Naive thymus-derived CD4-positive, alpha-beta T cell (primary cell): ENCODE data around the gene PLEKHO2. TPM values are rescaled to one million over a fixed set of nuclear protein-coding genes. Genes with fewer than 3 reads are reported as not detected.
A peak's percentile ranks its signal among the peaks of the same experiment; 100 is the strongest.

Source experiments
- ATAC-seq: fragments of 150-1000 bp; cut with Tn5 transposase; 2 replicates; pipeline ENCODE4 v1.10.0; 2021; ENCODE audit warnings: mild to moderate bottlenecking, moderate library complexity
- CTCF ChIA-PET: fragments of 350-600 bp; sonication (Branson Sonifier 250); formaldehyde crosslinking; loops from one replicate; lab custom pipeline; 2021; ENCODE audit warnings: antibody characterized with exemption; lab: Charles Lee
- POLR2A ChIA-PET: fragments of 350-600 bp; sonication (Branson Sonifier 250); formaldehyde crosslinking; loops from one replicate; lab custom pipeline; 2021; ENCODE audit warnings: antibody characterized with exemption, inconsistent platforms; lab: Charles Lee
- DNase-seq, 9 donors: peaks; one replicate each; pipeline versions ENCODE4 v3.0.0 to v3.0.0-alpha.2; 2020 to 2022; ENCODE audit warnings: mixed read lengths in 1 of 9
- H3K27ac ChIP-seq: one replicate; pipeline ENCODE4 v1.7.0; 2013; ENCODE audit warnings: mild to moderate bottlenecking, low read depth, low read length, moderate library complexity
- H3K27me3 ChIP-seq, 2 donors: one replicate each; pipeline ENCODE4 v1.7.0; 2013; ENCODE audit warnings: low read length in 2 of 2, mild to moderate bottlenecking in 2 of 2, moderate library complexity in 2 of 2; ENCODE audit not compliant: control insufficient read depth in 2 of 2, insufficient read depth in 2 of 2
- H3K36me3 ChIP-seq, 3 experiments: 1 replicate in 2 of 3; 2 replicates in 1 of 3; pipeline ENCODE4 v1.7.0; 2013; ENCODE audit warnings: low read length in 3 of 3, mild to moderate bottlenecking in 3 of 3, moderate library complexity in 1 of 3; ENCODE audit not compliant: insufficient read depth in 3 of 3, control insufficient read depth in 2 of 3
- H3K4me1 ChIP-seq, 2 donors: one replicate each; pipeline ENCODE4 v1.7.0; 2013; ENCODE audit warnings: low read length in 2 of 2, mild to moderate bottlenecking in 2 of 2, moderate library complexity in 1 of 2; ENCODE audit not compliant: control insufficient read depth in 2 of 2, insufficient read depth in 2 of 2
- H3K4me3 ChIP-seq: 2 replicates; pipeline ENCODE4 v1.7.0; 2013; ENCODE audit warnings: mild to moderate bottlenecking, low read length
- H3K9me3 ChIP-seq, 3 experiments: 1 replicate in 2 of 3; 2 replicates in 1 of 3; pipeline ENCODE4 v1.7.0; 2013; ENCODE audit warnings: low read length in 3 of 3; ENCODE audit not compliant: control insufficient read depth in 2 of 3
- H3K27ac Mint-ChIP-seq, 9 donors: one replicate each; pipeline ENCODE4 v1.8.0; 2020 to 2022; ENCODE audit warnings: mixed read lengths in 9 of 9, mild to moderate bottlenecking in 8 of 9, moderate library complexity in 5 of 9, inconsistent platforms in 2 of 9
- H3K27me3 Mint-ChIP-seq, 5 donors: one replicate each; pipeline ENCODE4 v1.8.0; 2021 to 2022; ENCODE audit warnings: mixed read lengths in 5 of 5, mild to moderate bottlenecking in 1 of 5
- H3K36me3 Mint-ChIP-seq, 5 donors: one replicate each; pipeline ENCODE4 v1.8.0; 2020 to 2022; ENCODE audit warnings: mixed read lengths in 5 of 5, mild to moderate bottlenecking in 3 of 5, inconsistent platforms in 1 of 5
- H3K4me1 Mint-ChIP-seq, 7 donors: one replicate each; pipeline ENCODE4 v1.8.0; 2020 to 2022; ENCODE audit warnings: mixed read lengths in 7 of 7, mild to moderate bottlenecking in 3 of 7, inconsistent platforms in 1 of 7
- H3K4me3 Mint-ChIP-seq, 10 donors: one replicate each; pipeline ENCODE4 v1.8.0; 2020 to 2022; ENCODE audit warnings: mild to moderate bottlenecking in 10 of 10, mixed read lengths in 10 of 10, moderate library complexity in 6 of 10, inconsistent platforms in 2 of 10
- H3K9me3 Mint-ChIP-seq, 11 donors: one replicate each; pipeline ENCODE4 v1.8.0; 2020 to 2022; ENCODE audit warnings: mixed read lengths in 11 of 11, mild to moderate bottlenecking in 4 of 11, inconsistent platforms in 1 of 11, moderate library complexity in 1 of 11
- intact Hi-C, 2 donors: fragments of 100-400 bp; cut with micrococcal nuclease; formaldehyde crosslinking; loops; one replicate each; pipeline ENCODE4 v1.15.1; 2023
- polyA plus RNA-seq, 2 donors: library from polyadenylated mRNA; unstranded; fragments of 300-500 nt; fragmentation: Illumina TruSeq; gene quantifications; one replicate each; pipeline ENCODE4 v1.2.3, GENCODE V29; 2021
- total RNA-seq, 6 experiments: library from RNA in 5 of 6; stranded (reverse) in 5 of 6; gene quantifications; 1 replicate in 5 of 6; 2 replicates in 1 of 6; pipeline ENCODE4 v1.2.3 and lab custom pipeline; 2021 to 2026

PLEKHO2 gene
- total and polyA plus RNA-seq, 7 experiments from 2014 or later: 8.6 to 52.3 (median 14.0) TPM

DNA sequence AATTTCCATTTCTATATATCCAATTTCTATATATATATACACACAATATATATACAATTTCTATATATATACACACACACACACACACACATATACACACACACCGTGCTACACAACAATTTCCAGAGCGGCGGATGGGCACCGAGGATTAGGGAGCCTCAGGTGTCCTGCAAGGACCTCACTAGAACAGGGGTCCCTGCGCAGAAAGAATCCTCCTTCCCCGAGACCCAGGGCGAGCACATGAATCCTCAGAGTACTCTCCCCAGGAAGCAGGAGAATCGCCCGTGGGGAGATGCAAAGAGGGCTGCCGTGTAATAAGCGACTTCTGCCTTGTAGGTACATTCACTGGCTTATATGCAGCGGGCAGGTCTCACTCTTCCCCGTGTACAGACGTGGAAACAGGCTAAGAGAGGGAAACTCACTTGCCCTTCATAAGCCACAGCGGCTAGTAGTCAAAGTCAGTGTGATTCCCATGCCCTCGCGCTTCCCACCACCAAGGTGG lies 16.7 kb upstream of the PLEKHO2 start:
- peaks cover 0 to 8% (median 0%) of the 10 kb centered on the region in 5 donors for H3K36me3 Mint-ChIP-seq
- Histone ChIP-seq H3K9me3 (no peaks in the 10 kb centered on the region), H3K4me1 (peaks cover 21 to 24% of the 10 kb centered on the region in 2 donors), H3K4me3 (peak overlapping the region; percentile 71), H3K27me3 (peaks cover 0 to 4% of the 10 kb centered on the region in 2 donors), H3K27ac (no peak overlapping the region), H3K36me3 (no peaks in the 10 kb centered on the region)
- POLR2A ChIA-PET: interaction anchor here (0.7 to 2.1 kb wide), 7 partner anchors 11 to 662 kb away, joined by 3 to 17 read pairs (median 5); partner anchors contain the start of genes PPIB and ZNF609
- intact Hi-C loops: loop anchor here (1.0 to 10.0 kb wide), 9 partner anchors 10 to 730 kb away; partner anchors contain the start of genes PLEKHO2 (in 2 of the 2), CIAO2A (in 1 of the 2), CLPX (in 1 of the 2) and PCLAF (in 1 of the 2)
- peak in 3 of 9 donors; percentile 25 to 33 (median 32) for DNase-seq
- H3K4me1 Mint-ChIP-seq: peaks cover 25 to 40% (median 33%) of the 10 kb centered on the region in 7 donors
- CTCF ChIA-PET: interaction anchor here (2.2 kb wide), 1 partner anchor 11 kb away, joined by 13 read pairs; no protein-coding TSS in a partner anchor
- no peak for ATAC-seq
- peak overlapping the region in 5 of 9 donors; percentile 41 to 91 (median 54) for H3K27ac Mint-ChIP-seq
- no peaks in the 10 kb centered on the region for H3K9me3 Mint-ChIP-seq
- peak overlapping the region; percentile 82 to 95 (median 88) for H3K4me3 Mint-ChIP-seq
- H3K27me3 Mint-ChIP-seq: peaks cover 0 to 19% (median 12%) of the 10 kb centered on the region in 5 donors

DNA sequence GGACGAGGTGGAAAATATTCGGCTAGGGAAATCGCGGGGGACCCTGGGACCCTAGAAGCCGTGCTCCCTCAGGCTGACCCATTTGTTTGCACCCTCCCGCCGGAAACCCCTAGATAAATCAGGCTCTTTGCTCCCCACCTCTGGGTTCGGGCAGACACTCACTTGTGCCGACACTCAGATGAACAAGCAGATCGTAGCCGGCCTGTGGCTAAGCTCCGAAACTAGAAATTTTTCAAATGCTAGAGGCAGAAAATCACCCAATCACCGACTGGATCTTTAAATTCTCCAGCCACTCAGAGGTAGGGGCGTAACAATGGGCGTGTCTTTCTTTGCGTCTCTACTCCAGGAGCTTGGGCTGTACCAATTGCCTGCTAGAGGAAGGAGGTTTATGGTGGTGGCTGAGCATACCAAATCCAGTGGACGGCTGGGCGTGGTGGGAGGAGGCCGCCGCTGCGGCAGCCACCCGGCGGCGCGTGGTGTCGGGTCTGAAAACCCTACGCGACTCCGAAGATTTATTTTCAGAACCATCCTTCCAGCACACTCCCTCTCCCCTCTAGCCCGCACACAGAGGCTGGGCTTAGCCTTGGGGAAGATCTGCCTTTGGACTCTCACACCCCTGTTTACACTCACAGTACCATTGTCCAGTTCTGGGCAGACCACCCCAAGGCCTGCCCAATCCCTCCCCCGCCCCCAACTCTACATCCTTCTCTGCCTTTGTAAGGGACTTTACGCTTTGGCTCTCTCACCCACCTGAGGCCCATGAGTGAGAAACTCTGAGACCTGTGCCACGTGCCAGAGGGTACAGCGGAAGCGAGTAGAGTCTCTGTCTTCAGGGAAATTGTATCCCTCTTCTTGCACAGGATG lies 16.1 kb upstream of the PLEKHO2 start, which contains the start of gene PIF1:
Gene PIF1 (minus strand): TSS at position 217 of the 864 bp plus-strand sequence. CDS start 1,312 bp downstream, outside the sequence.
- CTCF ChIA-PET: interaction anchor here (0.7 to 2.2 kb wide), 4 partner anchors 10 to 370 kb away, joined by 3 to 13 read pairs (median 4); no protein-coding TSS in a partner anchor
- Mint-ChIP-seq H3K36me3 (peaks cover 0 to 8% (median 0%) of the 10 kb centered on the region in 5 donors), H3K27ac (peak within 1 kb of the TSS in 8 of 9 donors; percentile 41 to 91 (median 75))

DNA sequence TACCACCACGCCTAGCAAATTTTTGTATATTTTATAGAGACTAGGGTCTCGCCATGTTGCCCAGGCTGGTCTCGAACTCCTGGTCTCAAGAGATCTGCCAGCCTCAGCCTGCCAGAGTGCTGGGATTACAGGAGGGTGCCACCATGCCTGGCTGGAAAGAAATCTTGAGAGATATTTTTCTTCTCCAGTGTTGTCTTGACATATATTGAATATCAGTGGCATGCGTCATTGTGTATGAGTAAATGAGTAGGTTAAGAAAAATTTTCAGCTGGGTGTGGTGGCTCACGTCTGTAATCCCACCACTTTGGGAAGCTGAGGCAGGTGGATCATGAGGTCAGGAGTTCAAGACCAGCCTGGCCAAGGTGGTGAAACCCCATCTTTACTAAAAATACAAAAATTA lies 12.7 kb upstream of the PLEKHO2 start:
- no peak overlapping the region for H3K4me3 ChIP-seq
- peaks cover 0 to 2% (median 0%) of the 10 kb centered on the region in 5 donors for H3K36me3 Mint-ChIP-seq
- peaks cover 17 to 29% (median 26%) of the 10 kb centered on the region in 7 donors for H3K4me1 Mint-ChIP-seq
- ChIA-PET CTCF (no interaction called here), POLR2A (no interaction called here)
- H3K36me3 ChIP-seq: no peaks in the 10 kb centered on the region
- no peak overlapping the region for H3K27ac ChIP-seq
- H3K4me3 Mint-ChIP-seq: no peak overlapping the region
- no peak for DNase-seq
- H3K27me3 Mint-ChIP-seq: peaks cover 0 to 7% (median 5%) of the 10 kb centered on the region in 5 donors
- peaks cover 15 to 17% of the 10 kb centered on the region in 2 donors for H3K4me1 ChIP-seq
- no peak overlapping the region for H3K27ac Mint-ChIP-seq
- no peak for ATAC-seq
- no peaks in the 10 kb centered on the region for H3K9me3 ChIP-seq
- peaks cover 0 to 4% of the 10 kb centered on the region in 2 donors for H3K27me3 ChIP-seq
- intact Hi-C loops: loop anchor here in 1 of 2 donors (5.0 to 10.0 kb wide), 3 partner anchors 444 to 734 kb away; partner anchors contain the start of genes CIAO2A, PCLAF, SNX1 and SNX22
- H3K9me3 Mint-ChIP-seq: no peaks in the 10 kb centered on the region

More for the DNA sequence above, 16.1 kb upstream of the PLEKHO2 start, which contains the start of gene PIF1:
- POLR2A ChIA-PET: interaction anchor here (0.7 to 2.1 kb wide), 8 partner anchors 10 to 663 kb away, joined by 3 to 17 read pairs (median 5); partner anchors contain the start of genes PPIB and ZNF609
- peak within 1 kb of the TSS; percentile 82 to 95 (median 88) for H3K4me3 Mint-ChIP-seq
- Histone ChIP-seq H3K27ac (peak within 1 kb of the TSS; percentile 37), H3K4me3 (peak within 1 kb of the TSS; percentile 71), H3K36me3 (no peaks in the 10 kb centered on the region), H3K9me3 (no peaks in the 10 kb centered on the region), H3K4me1 (peaks cover 21 to 24% of the 10 kb centered on the region in 2 donors), H3K27me3 (peaks cover 0 to 4% of the 10 kb centered on the region in 2 donors)
- peaks cover 0 to 19% (median 12%) of the 10 kb centered on the region in 5 donors for H3K27me3 Mint-ChIP-seq
- peak; percentile 44 to 92 (median 87) for DNase-seq
- H3K9me3 Mint-ChIP-seq: no peaks in the 10 kb centered on the region
- peak; percentile 99 for ATAC-seq
- intact Hi-C loops: loop anchor here (1.0 to 10.0 kb wide), 9 partner anchors 10 to 731 kb away; partner anchors contain the start of genes PLEKHO2 (in 2 of the 2), CIAO2A (in 1 of the 2), CLPX (in 1 of the 2) and PCLAF (in 1 of the 2)
- H3K4me1 Mint-ChIP-seq: peaks cover 25 to 42% (median 35%) of the 10 kb centered on the region in 7 donors

DNA sequence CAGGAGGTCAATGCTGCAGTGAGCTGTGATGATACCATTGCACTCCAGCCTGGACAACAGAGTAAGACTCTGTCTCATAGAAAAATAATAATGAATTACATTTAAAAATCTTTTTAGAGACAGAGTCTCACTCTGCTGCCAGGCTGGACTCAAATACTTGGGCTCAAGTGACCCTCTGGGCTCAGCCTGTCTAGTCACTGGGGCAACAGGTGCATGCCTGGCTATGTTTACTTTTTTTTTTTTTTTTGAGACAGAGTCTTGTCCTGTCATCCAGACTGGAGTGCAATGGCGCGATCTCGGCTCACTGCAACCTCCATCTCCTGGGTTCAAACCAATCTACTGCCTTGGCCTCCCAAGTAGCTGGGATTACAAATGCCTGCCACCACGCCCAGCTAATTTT lies 8.0 kb upstream of the PLEKHO2 start:
- ChIA-PET POLR2A (interaction anchor here (1.5 kb wide), 1 partner anchor 60 kb away, joined by 5 read pairs; no protein-coding TSS in a partner anchor), CTCF (interaction anchor here (0.6 kb wide), 3 partner anchors 59 to 1573 kb away, joined by 4 to 5 read pairs (median 4); no protein-coding TSS in a partner anchor)
- H3K36me3 Mint-ChIP-seq: peaks cover 0 to 2% (median 0%) of the 10 kb centered on the region in 5 donors
- Histone ChIP-seq H3K4me1 (peaks cover 28 to 35% of the 10 kb centered on the region in 2 donors), H3K4me3 (no peak overlapping the region), H3K27ac (no peak overlapping the region), H3K9me3 (no peaks in the 10 kb centered on the region), H3K36me3 (no peaks in the 10 kb centered on the region), H3K27me3 (no peaks in the 10 kb centered on the region)
- H3K4me1 Mint-ChIP-seq: peaks cover 31 to 37% (median 35%) of the 10 kb centered on the region in 7 donors
- intact Hi-C loops: loop anchor here in 1 of 2 donors (2.0 kb wide), 1 partner anchor 671 kb away; the partner anchor contains the start of gene PPIB
- H3K9me3 Mint-ChIP-seq: peaks cover 0 to 2% (median 0%) of the 10 kb centered on the region in 11 donors
- DNase-seq (no peak), ATAC-seq (no peak)
- no peak overlapping the region for H3K27ac Mint-ChIP-seq
- no peaks in the 10 kb centered on the region for H3K27me3 Mint-ChIP-seq
- no peak overlapping the region for H3K4me3 Mint-ChIP-seq

DNA sequence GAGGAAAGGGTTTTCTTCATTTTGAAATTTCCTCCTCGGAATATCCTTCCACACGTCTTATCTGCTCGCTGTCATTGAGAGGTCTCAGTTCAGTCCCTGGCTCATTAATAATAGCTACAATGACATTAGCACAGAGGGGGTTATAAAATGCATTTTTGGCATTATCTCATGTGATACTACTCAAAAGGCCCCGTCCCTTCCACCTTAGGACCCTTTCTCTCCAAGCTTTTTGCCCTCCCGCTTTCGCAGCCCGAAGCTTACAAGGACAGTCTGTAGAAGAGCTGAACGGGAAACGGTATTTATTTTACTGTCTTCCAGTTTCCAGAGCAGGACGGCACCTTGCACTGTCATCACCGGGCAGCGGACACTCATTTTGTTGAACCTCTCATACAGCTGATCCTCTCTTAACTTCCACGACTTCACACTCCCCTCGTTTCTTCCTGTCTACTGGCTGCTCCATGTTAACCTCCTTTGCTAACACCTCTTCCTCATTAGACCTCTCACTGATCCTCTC lies 5.6 kb upstream of the PLEKHO2 start:
- H3K36me3 Mint-ChIP-seq: peaks cover 0 to 2% (median 0%) of the 10 kb centered on the region in 5 donors
- intact Hi-C loops: loop anchor here in 1 of 2 donors (5.0 kb wide), 2 partner anchors 191 to 461 kb away; partner anchors contain the start of genes MTFMT and RNU5A-1
- H3K4me3 ChIP-seq: no peak overlapping the region

More for the DNA sequence above, 5.6 kb upstream of the PLEKHO2 start:
- H3K9me3 Mint-ChIP-seq: peaks cover 0 to 2% (median 0%) of the 10 kb centered on the region in 11 donors
- peak overlapping the region; percentile 16 to 80 (median 72) for H3K4me3 Mint-ChIP-seq
- DNase-seq (no peak), ATAC-seq (no peak)
- Histone ChIP-seq H3K27ac (peak overlapping the region; percentile 38), H3K27me3 (no peaks in the 10 kb centered on the region), H3K4me1 (peaks cover 37 to 43% of the 10 kb centered on the region in 2 donors), H3K9me3 (no peaks in the 10 kb centered on the region), H3K36me3 (no peaks in the 10 kb centered on the region)
- H3K27me3 Mint-ChIP-seq: no peaks in the 10 kb centered on the region
- CTCF ChIA-PET: interaction anchor here (1.0 to 3.1 kb wide), 12 partner anchors 9 to 247 kb away, joined by 3 to 23 read pairs (median 4); partner anchors contain the start of gene PIF1
- POLR2A ChIA-PET: interaction anchor here (0.6 to 7.1 kb wide), 6 partner anchors 10 to 1658 kb away, joined by 3 to 115 read pairs (median 3); partner anchors contain the start of gene PIF1
- peak overlapping the region; percentile 44 to 91 (median 81) for H3K27ac Mint-ChIP-seq
- H3K4me1 Mint-ChIP-seq: peaks cover 42 to 56% (median 52%) of the 10 kb centered on the region in 7 donors
